Uterine smooth muscle cell (primary cell): ENCODE data around the gene ZNF253. TPM values are rescaled to one million over a fixed set of nuclear protein-coding genes. Genes with fewer than 3 reads are reported as not detected.

ENCODE experiments used
- total RNA-seq: library from RNA; depleted of rRNA; stranded (reverse); fragments of >200 nt; gene quantifications from 2 replicates; pipeline ENCODE4 v1.2.3, GENCODE V29; 2014

Gene ZNF253
- 1.9 and 2.1 TPM in 2 replicates for total RNA-seq

GRCh38 chr19:19865750-19866610 is at the start of gene ZNF253:
TSS of gene ZNF253 (plus strand) at chr19:19865882. CDS start at chr19:19865997, 115 bp downstream.

DNA sequence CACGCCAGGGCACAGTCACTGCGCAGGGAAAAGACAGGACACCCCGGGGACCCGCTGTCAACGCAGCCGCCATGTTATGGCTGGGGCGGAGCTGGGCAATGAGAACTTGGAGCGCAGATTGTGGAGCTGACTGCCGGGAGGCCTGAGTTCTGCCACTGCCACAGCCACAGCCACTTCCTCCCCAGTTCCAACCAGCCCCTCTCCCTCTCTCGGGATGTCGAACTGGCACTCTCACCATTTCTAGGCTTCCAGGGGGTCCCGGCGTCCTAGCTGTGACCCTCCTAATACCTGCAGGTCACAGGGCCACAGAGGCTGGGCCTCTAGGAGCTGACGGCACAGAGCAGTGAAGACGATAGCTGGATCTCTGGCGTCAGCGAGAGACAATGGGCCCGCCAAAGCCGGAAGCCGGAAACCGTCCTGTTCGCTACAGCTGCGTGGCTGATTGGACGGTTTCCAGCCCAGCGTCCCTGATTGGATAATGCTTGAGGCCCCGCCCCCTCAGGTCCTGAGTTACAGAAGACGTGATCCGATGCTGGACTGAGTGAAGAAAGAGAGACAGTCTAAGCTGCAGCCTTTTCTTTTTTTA is 44.2 kb upstream of the ZNF253 start, which contains the start of gene ZNF506:
ZNF506 (minus strand) TSS at position 385 of the 586 bp plus-strand sequence; CDS start at position 238, 147 bp downstream.

GRCh38 chr19:19900729-19901444 is 35.2 kb downstream of the ZNF253 start, which contains the start of gene ZNF93:
TSS of gene ZNF93 (plus strand) at chr19:19900946. CDS start at chr19:19901089, 143 bp downstream.

Other genes with a start within 250 kb of the ZNF253 start
- 1.9 and 2.8 TPM in 2 replicates for gene PBX4, start 247.2 kb upstream of the ZNF253 start, total RNA-seq
- gene LPAR2, start 237.7 kb upstream of the ZNF253 start, total RNA-seq: 0.66 and 0.87 TPM in 2 replicates
- gene GMIP, start 222.2 kb upstream of the ZNF253 start, total RNA-seq: 3.1 and 5.7 TPM in 2 replicates
- gene ATP13A1, start 202.2 kb upstream of the ZNF253 start, total RNA-seq: 110 and 138 TPM in 2 replicates
- 5.5 and 8.0 TPM in 2 replicates for gene ZNF101, start 197.0 kb upstream of the ZNF253 start, total RNA-seq
- 5.2 and 8.4 TPM in 2 replicates for gene ZNF14, start 132.8 kb upstream of the ZNF253 start, total RNA-seq
- gene ZNF506, start 44.1 kb upstream of the ZNF253 start, total RNA-seq: 7.1 and 12.7 TPM in 2 replicates
- 4.9 and 9.3 TPM in 2 replicates for gene ZNF93, start 35.1 kb downstream of the ZNF253 start, total RNA-seq
- gene ZNF682, start 173.6 kb downstream of the ZNF253 start, total RNA-seq: 1.2 and 1.7 TPM in 2 replicates
- gene ZNF90, start 212.1 kb downstream of the ZNF253 start, total RNA-seq: 3.1 and 3.7 TPM in 2 replicates